K562 (cell line): ENCODE measurements around the gene CC2D1A. TPM values are rescaled to one million over a fixed set of nuclear protein-coding genes. Genes with fewer than 3 reads are reported as not detected.

ENCODE experiments used
- ATF6 ChIP-seq: sonication (generic); formaldehyde crosslinking; IDR thresholded peaks from 2 replicates; pipeline ENCODE4 v1.4.0; 2020; ENCODE audit warnings: mild to moderate bottlenecking, missing genetic modification reagents
- BCLAF1 ChIP-seq, 2 experiments: fragments of 450-650 bp in 1 of 2; IDR thresholded peaks; 2 replicates each; pipeline ENCODE4 v1.6.1; 2011 to 2017; ENCODE audit warnings: low read depth in 2 of 2, antibody characterized with exemption in 1 of 2, borderline replicate concordance in 1 of 2, low read length in 1 of 2, mild to moderate bottlenecking in 1 of 2, mixed read lengths in 1 of 2; ENCODE audit not compliant: control insufficient read depth in 1 of 2
- BHLHE40 ChIP-seq: IDR thresholded peaks from 2 replicates; pipeline ENCODE4 v1.6.1; 2011; ENCODE audit warnings: low read length, improper control_type of control experiment
- HNRNPK ChIP-seq: fragments of 200-400 bp; formaldehyde crosslinking; IDR thresholded peaks from one replicate; pipeline ENCODE4 v1.6.1; 2018; ENCODE audit warnings: mild to moderate bottlenecking, low read depth, low read length; ENCODE audit not compliant: poor library complexity, severe bottlenecking
- KDM1A ChIP-seq, 2 experiments: fragments of 450-650 bp; IDR thresholded peaks; 2 replicates each; pipeline ENCODE4 v1.6.1; 2016; ENCODE audit warnings: mild to moderate bottlenecking in 2 of 2
- MYBL2 ChIP-seq, 2 experiments: fragments of 450-650 bp in 1 of 2; sonication (generic) in 1 of 2; formaldehyde crosslinking in 1 of 2; IDR thresholded peaks; 2 replicates each; pipeline versions ENCODE4 v1.6.1 to v1.8.1; 2017 to 2022; ENCODE audit warnings: borderline replicate concordance in 1 of 2, inconsistent platforms in 1 of 2, low read depth in 1 of 2, mild to moderate bottlenecking in 1 of 2, missing genetic modification reagents in 1 of 2, moderate library complexity in 1 of 2
- TAF9B ChIP-seq: fragments of 450-650 bp; IDR thresholded peaks from 2 replicates; pipeline ENCODE4 v1.6.1; 2018; ENCODE audit warnings: mild to moderate bottlenecking; ENCODE audit not compliant: partially characterized antibody
- USF1 ChIP-seq: sonication (generic); formaldehyde crosslinking; IDR thresholded peaks from 2 replicates; pipeline ENCODE4 v1.9.0; 2022; ENCODE audit warnings: mild to moderate bottlenecking, missing genetic modification reagents
- USF2 ChIP-seq: sonication (generic); formaldehyde crosslinking; IDR thresholded peaks from 2 replicates; pipeline ENCODE4 v1.5.0; 2020; ENCODE audit warnings: missing genetic modification reagents
- ZFP91 ChIP-seq: sonication (generic); formaldehyde crosslinking; IDR thresholded peaks from 2 replicates; pipeline ENCODE4 v1.8.0; 2022; ENCODE audit warnings: mild to moderate bottlenecking, missing genetic modification reagents
- ZNF217 ChIP-seq: sonication (generic); formaldehyde crosslinking; IDR thresholded peaks from 2 replicates; pipeline ENCODE4 v1.8.0; 2022; ENCODE audit warnings: mild to moderate bottlenecking, missing genetic modification reagents
- polyA plus RNA-seq, 8 experiments: library from polyadenylated mRNA; depleted of rRNA in 4 of 8; stranded (reverse) in 5 of 8; unstranded in 3 of 8; fragments of >200 nt; fragmentation: Nextera tagmentation in 2 of 8; fragmentation: Illumina TruSeq in 1 of 8; extraction: Ambion mirVana in 2 of 8; extraction: Trizol in 1 of 8; gene quantifications; 2 replicates each; pipeline versions ENCODE4 v1.2.1 to v1.2.3, GENCODE V29; 2011 to 2014; ENCODE audit warnings: inconsistent platforms in 1 of 8, missing spikeins in 1 of 8
- total RNA-seq, 7 experiments: library from RNA; depleted of rRNA in 6 of 7; stranded (reverse); fragments of >200 nt in 6 of 7; fragmentation: Illumina TruSeq in 2 of 7; extraction: Trizol in 2 of 7; gene quantifications; 2 replicates each; pipeline versions ENCODE4 v1.2.1 to v1.2.3, GENCODE V29; 2011 to 2021; ENCODE audit warnings: low replicate concordance in 1 of 7
- TF ChIP-seq, protein P1 (sequence below): fragments of 250-450 bp; sonication (Bioruptor Pico); IDR thresholded peaks from 2 replicates; pipeline ENCODE4 v1.4.0; 2020; ENCODE audit warnings: mild to moderate bottlenecking, moderate library complexity, borderline replicate concordance

Gene CC2D1A
- total and polyA plus RNA-seq, 9 of the 15 experiments (the other 6 are each of a cell fraction or from before 2014, with no cell fraction given) = 0.32 to 31.0 (median 12.9) TPM

- 0 out of 2 replicates have a peak, but pooled peaks have one; percentile 14 for TF ChIP-seq ZFP91 (CRISPR knock-in tag)
- TF ChIP-seq ZNF217 (CRISPR knock-in tag) = no peak
- peak; percentile 72 for TF ChIP-seq BHLHE40
- TF ChIP-seq, protein P1, sequence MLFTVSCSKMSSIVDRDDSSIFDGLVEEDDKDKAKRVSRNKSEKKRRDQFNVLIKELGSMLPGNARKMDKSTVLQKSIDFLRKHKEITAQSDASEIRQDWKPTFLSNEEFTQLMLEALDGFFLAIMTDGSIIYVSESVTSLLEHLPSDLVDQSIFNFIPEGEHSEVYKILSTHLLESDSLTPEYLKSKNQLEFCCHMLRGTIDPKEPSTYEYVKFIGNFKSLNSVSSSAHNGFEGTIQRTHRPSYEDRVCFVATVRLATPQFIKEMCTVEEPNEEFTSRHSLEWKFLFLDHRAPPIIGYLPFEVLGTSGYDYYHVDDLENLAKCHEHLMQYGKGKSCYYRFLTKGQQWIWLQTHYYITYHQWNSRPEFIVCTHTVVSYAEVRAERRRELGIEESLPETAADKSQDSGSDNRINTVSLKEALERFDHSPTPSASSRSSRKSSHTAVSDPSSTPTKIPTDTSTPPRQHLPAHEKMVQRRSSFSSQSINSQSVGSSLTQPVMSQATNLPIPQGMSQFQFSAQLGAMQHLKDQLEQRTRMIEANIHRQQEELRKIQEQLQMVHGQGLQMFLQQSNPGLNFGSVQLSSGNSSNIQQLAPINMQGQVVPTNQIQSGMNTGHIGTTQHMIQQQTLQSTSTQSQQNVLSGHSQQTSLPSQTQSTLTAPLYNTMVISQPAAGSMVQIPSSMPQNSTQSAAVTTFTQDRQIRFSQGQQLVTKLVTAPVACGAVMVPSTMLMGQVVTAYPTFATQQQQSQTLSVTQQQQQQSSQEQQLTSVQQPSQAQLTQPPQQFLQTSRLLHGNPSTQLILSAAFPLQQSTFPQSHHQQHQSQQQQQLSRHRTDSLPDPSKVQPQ (CRISPR knock-in tag) = no peak
- TF ChIP-seq ATF6 (CRISPR knock-in tag) = no peak
- no peak for TF ChIP-seq MYBL2 (IDR thresholded peaks at IDR 0.05; ENCODE audit: low read depth)
- no peak for TF ChIP-seq MYBL2 (CRISPR knock-in tag; IDR thresholded peaks at IDR 0.05; ENCODE audit: borderline replicate concordance)
- TF ChIP-seq HNRNPK = no peak
- TF ChIP-seq TAF9B = no peak
- TF ChIP-seq USF1 (CRISPR knock-in tag) = peak; percentile 73
- TF ChIP-seq KDM1A (IDR thresholded peaks at IDR 0.05) = peak in 1 of 2 experiments; percentile 45; a peak in 1 of 4 replicates
- no peak for TF ChIP-seq BCLAF1 (IDR thresholded peaks at IDR 0.05; ENCODE audit: borderline replicate concordance in 1 of 2, control insufficient read depth in 1 of 2, low read depth in 2 of 2, low read length in 1 of 2)
- TF ChIP-seq USF2 = no peak; the same call in 1 of the 2 replicates
These were observed 25.6 kb upstream of the CC2D1A start (continued) for GRCh38 chr19:13880059-13881043.
